ENCODE data around the gene ABHD12B. TPM values are rescaled to one million over a fixed set of nuclear protein-coding genes. Genes with fewer than 3 reads are reported as not detected.

The ABHD12B gene
- total and polyA plus RNA-seq, 2 donors (not counting 3 experiments of a cell fraction or from before 2014, with no cell fraction given) = not detected

DNA sequence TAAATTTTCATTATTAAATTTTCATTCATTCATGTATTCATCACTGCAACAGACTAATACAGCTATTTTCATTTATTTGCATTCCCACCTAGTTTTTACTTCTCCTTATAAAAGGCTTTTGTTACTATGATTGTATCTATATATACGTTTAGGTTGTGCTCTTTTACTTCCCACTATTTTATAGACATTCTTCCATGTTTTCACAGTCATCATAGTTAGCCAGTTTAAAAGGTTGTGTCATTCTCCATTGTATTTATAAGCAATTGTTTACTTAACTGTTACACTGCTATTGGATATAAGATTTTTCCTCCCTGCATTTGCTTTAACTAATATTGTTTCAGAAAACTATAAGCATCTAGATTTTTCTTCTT lies 12.0 kb downstream of the ABHD12B start:
- CTCF ChIA-PET = interaction anchor here (0.6 to 2.1 kb wide), 3 partner anchors 13 to 23 kb away, joined by 3 to 6 read pairs (median 3); no protein-coding TSS in a partner anchor
- DNase-seq (ENCODE audit: low read depth, low spot score) (no peak), FAIRE-seq (no peak)
- dilution Hi-C loops (cut with MboI; ENCODE audit: extremely low pct_ligation_motif_present, low sequenced_read_pairs) (no loop called here), intact Hi-C loops (cut with micrococcal nuclease) (no loop called here)
- Histone ChIP-seq H3K27ac (ENCODE audit: insufficient read depth, low read depth, low read length) (no peak overlapping the region), H2AFZ (ENCODE audit: low read depth, low read length) (no peak overlapping the region), H3K4me2 (ENCODE audit: insufficient read depth, low read length) (no peak overlapping the region), H3K9me3 (replicated peaks; ENCODE audit: control insufficient read depth, insufficient read depth, low read length) (no peaks in the 10 kb centered on the region), H3K27me3 (ENCODE audit: control insufficient read depth in 2 of 2, insufficient read depth in 2 of 2, low read length in 2 of 2) (peaks cover 16% of the 10 kb centered on the region in 2 experiments), H3K36me3 (ENCODE audit: control insufficient read depth in 2 of 2, extremely low read depth in 1 of 2, insufficient read depth in 2 of 2, low read length in 2 of 2) (no peaks in the 10 kb centered on the region), H3K9me1 (replicated peaks; ENCODE audit: control insufficient read depth, extremely low read depth, insufficient read depth, low read length) (no peaks in the 10 kb centered on the region), H3K4me3 (replicated peaks in 1 of 3; ENCODE audit: insufficient read depth in 1 of 3, low read depth in 1 of 3, low read length in 3 of 3) (no peak overlapping the region), H3K79me2 (ENCODE audit: control insufficient read depth, insufficient read depth, low read length) (no peaks in the 10 kb centered on the region), H3K9ac (replicated peaks; ENCODE audit: extremely low read depth, insufficient read depth, low read length) (no peak overlapping the region), H3K4me1 (ENCODE audit: control insufficient read depth, extremely low read depth, insufficient read depth, low read length) (no peaks in the 10 kb centered on the region), H4K20me1 (replicated peaks; ENCODE audit: control insufficient read depth, extremely low read depth, insufficient read depth, low read length) (no peaks in the 10 kb centered on the region)
- no TSS peak for BruUV-seq (replicated peaks)
- TF ChIP-seq FOS (IDR thresholded peaks at IDR 0.05; ENCODE audit: borderline replicate concordance, insufficient read depth, low read length) (no peak), MYC (IDR thresholded peaks at IDR 0.05; ENCODE audit: low read depth, low read length) (no peak), GATA2 (IDR thresholded peaks at IDR 0.05; ENCODE audit: insufficient read depth, insufficient read length, low read depth, low read length) (no peak)
- POLR2A ChIA-PET = no interaction called here

DNA sequence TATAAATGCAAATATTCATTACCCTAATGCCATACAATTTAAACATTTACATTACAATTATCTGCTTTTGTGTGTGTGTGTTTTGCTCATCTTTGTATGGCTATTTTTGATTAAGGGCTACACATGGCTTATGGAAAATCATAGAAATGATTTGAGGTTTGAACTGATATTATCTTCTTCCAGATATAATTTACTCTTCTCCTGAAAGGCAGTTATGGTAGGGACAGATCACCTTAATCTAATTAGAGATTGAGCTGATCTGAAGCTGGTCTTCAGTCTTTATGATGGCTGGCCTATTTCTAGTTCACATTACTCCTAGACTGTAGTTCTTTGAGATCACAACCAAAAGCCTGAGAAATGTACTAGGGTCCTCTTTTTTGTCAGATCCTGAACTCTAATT lies 15.6 kb downstream of the ABHD12B start:
- peak; percentile 46 for FAIRE-seq
- TF ChIP-seq FOS (IDR thresholded peaks at IDR 0.05; ENCODE audit: borderline replicate concordance, insufficient read depth, low read length) (no peak), MYC (IDR thresholded peaks at IDR 0.05; ENCODE audit: low read depth, low read length) (no peak), GATA2 (IDR thresholded peaks at IDR 0.05; ENCODE audit: insufficient read depth, insufficient read length, low read depth, low read length) (no peak), JUN (IDR thresholded peaks at IDR 0.05; ENCODE audit: borderline replicate concordance, insufficient read depth, insufficient read length, low read depth) (no peak), EZH2 (IDR thresholded peaks at IDR 0.05; ENCODE audit: borderline replicate concordance, low read depth, low read length, severe bottlenecking) (no peak), POLR2AphosphoS5 (IDR thresholded peaks at IDR 0.05; ENCODE audit: insufficient read depth, low read depth, low read length) (no peak)
- TF ChIP-seq, protein P1, sequence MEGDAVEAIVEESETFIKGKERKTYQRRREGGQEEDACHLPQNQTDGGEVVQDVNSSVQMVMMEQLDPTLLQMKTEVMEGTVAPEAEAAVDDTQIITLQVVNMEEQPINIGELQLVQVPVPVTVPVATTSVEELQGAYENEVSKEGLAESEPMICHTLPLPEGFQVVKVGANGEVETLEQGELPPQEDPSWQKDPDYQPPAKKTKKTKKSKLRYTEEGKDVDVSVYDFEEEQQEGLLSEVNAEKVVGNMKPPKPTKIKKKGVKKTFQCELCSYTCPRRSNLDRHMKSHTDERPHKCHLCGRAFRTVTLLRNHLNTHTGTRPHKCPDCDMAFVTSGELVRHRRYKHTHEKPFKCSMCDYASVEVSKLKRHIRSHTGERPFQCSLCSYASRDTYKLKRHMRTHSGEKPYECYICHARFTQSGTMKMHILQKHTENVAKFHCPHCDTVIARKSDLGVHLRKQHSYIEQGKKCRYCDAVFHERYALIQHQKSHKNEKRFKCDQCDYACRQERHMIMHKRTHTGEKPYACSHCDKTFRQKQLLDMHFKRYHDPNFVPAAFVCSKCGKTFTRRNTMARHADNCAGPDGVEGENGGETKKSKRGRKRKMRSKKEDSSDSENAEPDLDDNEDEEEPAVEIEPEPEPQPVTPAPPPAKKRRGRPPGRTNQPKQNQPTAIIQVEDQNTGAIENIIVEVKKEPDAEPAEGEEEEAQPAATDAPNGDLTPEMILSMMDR (IDR thresholded peaks at IDR 0.05; ENCODE audit: extremely low read depth in 1 of 2, insufficient read depth in 1 of 2, low read depth in 1 of 2, low read length in 2 of 2) = no peak
- Histone ChIP-seq H4K20me1 (replicated peaks; ENCODE audit: control insufficient read depth, extremely low read depth, insufficient read depth, low read length) (no peaks in the 10 kb centered on the region), H3K27me3 (ENCODE audit: control insufficient read depth in 2 of 2, insufficient read depth in 2 of 2, low read length in 2 of 2) (peaks cover 0 to 3% of the 10 kb centered on the region in 2 experiments), H3K36me3 (ENCODE audit: control insufficient read depth in 2 of 2, extremely low read depth in 1 of 2, insufficient read depth in 2 of 2, low read length in 2 of 2) (no peaks in the 10 kb centered on the region), H3K9me1 (replicated peaks; ENCODE audit: control insufficient read depth, extremely low read depth, insufficient read depth, low read length) (no peaks in the 10 kb centered on the region), H3K27ac (ENCODE audit: insufficient read depth, low read depth, low read length) (no peak overlapping the region), H3K4me2 (ENCODE audit: insufficient read depth, low read length) (no peak overlapping the region), H3K79me2 (ENCODE audit: control insufficient read depth, insufficient read depth, low read length) (no peaks in the 10 kb centered on the region), H3K4me3 (replicated peaks in 1 of 3; ENCODE audit: insufficient read depth in 1 of 3, low read depth in 1 of 3, low read length in 3 of 3) (no peak overlapping the region), H3K9me3 (replicated peaks; ENCODE audit: control insufficient read depth, insufficient read depth, low read length) (no peaks in the 10 kb centered on the region), H3K4me1 (ENCODE audit: control insufficient read depth, extremely low read depth, insufficient read depth, low read length) (no peaks in the 10 kb centered on the region), H3K9ac (replicated peaks; ENCODE audit: extremely low read depth, insufficient read depth, low read length) (no peak overlapping the region), H2AFZ (ENCODE audit: low read depth, low read length) (no peak overlapping the region)
- BruUV-seq (replicated peaks) = no TSS peak
- ChIA-PET POLR2A (no interaction called here), CTCF (interaction anchor here (0.8 kb wide), 1 partner anchor 27 kb away, joined by 3 read pairs; no protein-coding TSS in a partner anchor)
- dilution Hi-C loops (cut with MboI; ENCODE audit: extremely low pct_ligation_motif_present, low sequenced_read_pairs) = no loop called here
- DNase-seq (ENCODE audit: low read depth, low spot score) = no peak
- intact Hi-C loops (cut with micrococcal nuclease) = no loop called here
